ENCODE measurements around the gene MYORG.

MYORG gene

GRCh38 chr9:34376596-34377403 is at the start of gene MYORG:
Gene MYORG, minus strand, starts transcription at chr9:34376898. Its CDS starts 3,955 bp downstream, at chr9:34372943.
- H3K4me3 ChIP-seq (replicated peaks; ENCODE audit: low read depth, low read length), result peak within 1 kb of the TSS; percentile 64
- peak; percentile 83 for DNase-seq (ENCODE audit: low read depth)
- TF ChIP-seq, protein P1, sequence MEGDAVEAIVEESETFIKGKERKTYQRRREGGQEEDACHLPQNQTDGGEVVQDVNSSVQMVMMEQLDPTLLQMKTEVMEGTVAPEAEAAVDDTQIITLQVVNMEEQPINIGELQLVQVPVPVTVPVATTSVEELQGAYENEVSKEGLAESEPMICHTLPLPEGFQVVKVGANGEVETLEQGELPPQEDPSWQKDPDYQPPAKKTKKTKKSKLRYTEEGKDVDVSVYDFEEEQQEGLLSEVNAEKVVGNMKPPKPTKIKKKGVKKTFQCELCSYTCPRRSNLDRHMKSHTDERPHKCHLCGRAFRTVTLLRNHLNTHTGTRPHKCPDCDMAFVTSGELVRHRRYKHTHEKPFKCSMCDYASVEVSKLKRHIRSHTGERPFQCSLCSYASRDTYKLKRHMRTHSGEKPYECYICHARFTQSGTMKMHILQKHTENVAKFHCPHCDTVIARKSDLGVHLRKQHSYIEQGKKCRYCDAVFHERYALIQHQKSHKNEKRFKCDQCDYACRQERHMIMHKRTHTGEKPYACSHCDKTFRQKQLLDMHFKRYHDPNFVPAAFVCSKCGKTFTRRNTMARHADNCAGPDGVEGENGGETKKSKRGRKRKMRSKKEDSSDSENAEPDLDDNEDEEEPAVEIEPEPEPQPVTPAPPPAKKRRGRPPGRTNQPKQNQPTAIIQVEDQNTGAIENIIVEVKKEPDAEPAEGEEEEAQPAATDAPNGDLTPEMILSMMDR (IDR thresholded peaks at IDR 0.05; ENCODE audit: low read length, missing control alignments), result no peak

- no peak overlapping the region for H3K4me3 ChIP-seq (replicated peaks; ENCODE audit: low read depth, low read length)
- TF ChIP-seq, protein P1 (IDR thresholded peaks at IDR 0.05; ENCODE audit: low read length, missing control alignments), result no peak
- DNase-seq (ENCODE audit: low read depth), result no peak
Measured at GRCh38 chr9:34419716-34420504, 43.2 kb upstream of the MYORG start.

DNA sequence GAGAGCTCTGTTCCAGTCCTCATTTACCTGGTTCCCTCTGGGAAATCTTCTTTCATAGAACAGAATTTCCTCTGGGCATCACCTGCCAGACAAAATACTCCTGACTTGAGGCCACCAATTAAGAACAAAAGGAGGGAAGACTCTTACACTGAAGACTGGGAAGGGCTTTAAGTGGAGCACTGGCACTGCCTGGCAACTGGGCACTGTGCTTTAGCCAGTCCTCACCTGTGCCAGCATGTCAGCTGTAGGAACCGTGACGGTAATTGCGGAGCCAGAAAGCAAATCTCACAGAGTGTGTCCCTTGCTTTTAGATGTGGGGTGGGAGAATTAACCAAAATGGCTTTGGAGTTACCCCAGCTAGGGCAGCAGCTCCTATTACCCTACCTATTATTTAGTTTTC is 41.0 kb upstream of the MYORG start:
- TF ChIP-seq, protein P1 (IDR thresholded peaks at IDR 0.05; ENCODE audit: low read length, missing control alignments), result no peak
- no peak overlapping the region for H3K4me3 ChIP-seq (replicated peaks; ENCODE audit: low read depth, low read length)
- DNase-seq (ENCODE audit: low read depth), result no peak

GRCh38 chr9:34413231-34413852 is 36.6 kb upstream of the MYORG start:
- TF ChIP-seq, protein P1 (IDR thresholded peaks at IDR 0.05; ENCODE audit: low read length, missing control alignments), result no peak
- peak; percentile 70 for DNase-seq (ENCODE audit: low read depth)
- H3K4me3 ChIP-seq (replicated peaks; ENCODE audit: low read depth, low read length), result no peak overlapping the region

DNA sequence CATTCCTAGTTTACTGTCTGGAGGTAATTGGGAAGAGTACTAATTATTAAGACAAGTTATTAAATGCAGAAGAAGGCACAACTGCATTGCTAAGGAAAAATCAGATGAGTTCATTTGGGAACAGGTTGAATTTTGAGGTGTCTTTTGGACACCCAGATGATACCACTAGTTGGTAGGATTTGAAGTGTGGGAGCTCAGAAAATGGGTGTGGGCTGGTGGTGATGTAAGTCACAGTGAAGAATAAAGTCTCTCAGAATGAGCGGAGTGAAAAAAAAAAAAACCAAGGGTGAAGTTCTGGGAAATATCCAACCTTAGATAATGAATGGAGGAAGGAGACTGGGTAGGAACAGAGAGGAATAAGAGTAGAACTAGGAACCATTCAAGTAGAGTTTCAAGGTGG is 35.6 kb upstream of the MYORG start:
- no peak for DNase-seq (ENCODE audit: low read depth)
- TF ChIP-seq, protein P1 (IDR thresholded peaks at IDR 0.05; ENCODE audit: low read length, missing control alignments), result no peak
- no peak overlapping the region for H3K4me3 ChIP-seq (replicated peaks; ENCODE audit: low read depth, low read length)

- H3K4me3 ChIP-seq (replicated peaks; ENCODE audit: low read depth, low read length), result no peak overlapping the region
- no peak for DNase-seq (ENCODE audit: low read depth)
- TF ChIP-seq, protein P1 (IDR thresholded peaks at IDR 0.05; ENCODE audit: low read length, missing control alignments), result no peak
Measured at GRCh38 chr9:34409154-34409553, 32.5 kb upstream of the MYORG start.

Measured in fibroblast of pulmonary artery (primary cell).